Hippocampal formation (tissue), 2 donors: ENCODE measurements around the gene CAMTA1.

ENCODE experiments used
- DNase-seq, 2 donors: peaks; one replicate each; lab custom pipeline; 2025; lab: John Stamatoyannopoulos, UW

Gene CAMTA1

GRCh38 chr1:7386226-7387052, 601.2 kb downstream of the CAMTA1 start:
- DNase-seq: peak in 1 of 2 donors; percentile 44

GRCh38 chr1:7387053-7387927, 602.0 kb downstream of the CAMTA1 start:
- DNase-seq: no peak

- peak in 1 of 2 donors; percentile 11 for DNase-seq
Measured at GRCh38 chr1:7388141-7388487, 602.9 kb downstream of the CAMTA1 start.

GRCh38 chr1:7388488-7389185, 603.4 kb downstream of the CAMTA1 start:
- DNase-seq: peak; percentile 25 to 35

GRCh38 chr1:7389201-7389905, 604.1 kb downstream of the CAMTA1 start:
- DNase-seq: no peak

GRCh38 chr1:7389906-7390603, 604.8 kb downstream of the CAMTA1 start:
- no peak for DNase-seq

GRCh38 chr1:7390604-7391000, 605.3 kb downstream of the CAMTA1 start:
- DNase-seq: no peak

GRCh38 chr1:7393136-7393535, 607.9 kb downstream of the CAMTA1 start:
- DNase-seq: no peak

- no peak for DNase-seq
Measured at GRCh38 chr1:7395251-7395650, 610.0 kb downstream of the CAMTA1 start.

GRCh38 chr1:7398982-7399381, 613.7 kb downstream of the CAMTA1 start:
- DNase-seq: no peak

- DNase-seq: no peak
Measured at GRCh38 chr1:7399514-7400125, 614.4 kb downstream of the CAMTA1 start.

- DNase-seq: no peak
Measured at GRCh38 chr1:7400566-7400965, 615.3 kb downstream of the CAMTA1 start.

- no peak for DNase-seq
Measured at GRCh38 chr1:7401814-7402547, 616.7 kb downstream of the CAMTA1 start.

- no peak for DNase-seq
Measured at GRCh38 chr1:7402548-7402850, 617.2 kb downstream of the CAMTA1 start.

- no peak for DNase-seq
Measured at GRCh38 chr1:7403265-7404045, 618.2 kb downstream of the CAMTA1 start.

GRCh38 chr1:7404046-7404742, 618.9 kb downstream of the CAMTA1 start:
- DNase-seq: no peak

GRCh38 chr1:7405844-7406500, 620.7 kb downstream of the CAMTA1 start:
- DNase-seq: no peak
